Endodermal cell (in vitro differentiated cells): Measurements from ENCODE around the gene SH3BP1. TPM values are rescaled to one million over a fixed set of nuclear protein-coding genes. Genes with fewer than 3 reads are reported as not detected.
"Not testable (repeated sequence)": the region's sequence is repeated elsewhere in the genome, so short reads cannot be mapped to it uniquely, and the experiment has no call there.

Experiments
- DNase-seq: peaks from one replicate; pipeline ENCODE4 v3.0.0-alpha.2; 2017
- H3K27ac ChIP-seq: 2 replicates; pipeline ENCODE4 v1.5.1; 2013; ENCODE audit warnings: mild to moderate bottlenecking, low read depth, low read length, moderate library complexity
- H3K27me3 ChIP-seq: 2 replicates; pipeline ENCODE4 v1.6.1; 2013; ENCODE audit warnings: mild to moderate bottlenecking, low read length, moderate library complexity; ENCODE audit not compliant: insufficient read depth, control insufficient read depth, poor library complexity, severe bottlenecking
- H3K36me3 ChIP-seq: 2 replicates; pipeline ENCODE4 v1.7.0; 2013; ENCODE audit warnings: mild to moderate bottlenecking, low read length, moderate library complexity; ENCODE audit not compliant: control insufficient read depth, insufficient read depth
- H3K4me1 ChIP-seq: one replicate; pipeline ENCODE4 v1.7.0; 2013; ENCODE audit warnings: low read length; ENCODE audit not compliant: control insufficient read depth, insufficient read depth
- H3K4me3 ChIP-seq: 2 replicates; pipeline ENCODE4 v1.5.1; 2013; ENCODE audit warnings: mild to moderate bottlenecking, low read length, moderate library complexity
- H3K9ac ChIP-seq: 2 replicates; pipeline ENCODE4 v1.6.1; 2013; ENCODE audit warnings: mild to moderate bottlenecking, low read length, moderate library complexity; ENCODE audit not compliant: poor library complexity, severe bottlenecking; ENCODE audit errors: extremely low read depth
- H3K9me3 ChIP-seq: 2 replicates; pipeline ENCODE4 v1.6.1; 2013; ENCODE audit warnings: mild to moderate bottlenecking, low read length, moderate library complexity; ENCODE audit not compliant: control insufficient read depth
- H3K27ac Mint-ChIP-seq: 2 replicates; pipeline ENCODE4 v1.8.0; 2020; ENCODE audit warnings: mixed read lengths
- H3K27me3 Mint-ChIP-seq: 2 replicates; pipeline ENCODE4 v1.8.0; 2021; ENCODE audit warnings: mild to moderate bottlenecking, mixed read lengths; ENCODE audit not compliant: insufficient read depth
- H3K36me3 Mint-ChIP-seq: 2 replicates; pipeline ENCODE4 v1.8.0; 2020; ENCODE audit warnings: low read depth, mixed read lengths
- H3K4me1 Mint-ChIP-seq: 2 replicates; pipeline ENCODE4 v1.8.0; 2020; ENCODE audit warnings: mixed read lengths
- H3K4me3 Mint-ChIP-seq: 2 replicates; pipeline ENCODE4 v1.8.0; 2020; ENCODE audit warnings: mild to moderate bottlenecking, moderate library complexity, mixed read lengths
- H3K9me3 Mint-ChIP-seq: 2 replicates; pipeline ENCODE4 v1.8.0; 2020; ENCODE audit warnings: mild to moderate bottlenecking, mixed read lengths
- CTCF ChIP-seq: fragments of 200-600 bp; sonication (generic); conservative IDR thresholded peaks from 2 replicates; pipeline ENCODE4 v1.5.0; 2021; ENCODE audit warnings: antibody characterized with exemption, mild to moderate bottlenecking
- WGBS, 2 experiments: methylation state at CpG; one replicate each; pipeline versions ENCODE4 v1.1.5 to v1.1.7; 2013; ENCODE audit warnings: missing lambda C conversion rate in 2 of 2, mixed read lengths in 1 of 2; ENCODE audit not compliant: insufficient coverage in 1 of 2, insufficient read length in 1 of 2; 5-methylcytosine and 5-hydroxymethylcytosine counted together
- long read RNA-seq, 4 experiments: library from polyadenylated mRNA in 2 of 4; library from RNA in 1 of 4; library from capped mRNA in 1 of 4; stranded (forward) in 3 of 4; unstranded in 1 of 4; transcript quantifications; one replicate each; pipeline ENCODE4 v2.0.0, GENCODE V29; 2020 to 2021; ENCODE audit warnings: inconsistent platforms in 1 of 4
- polyA plus RNA-seq, 2 experiments: library from polyadenylated mRNA; stranded (reverse); fragments of 50-300 nt; gene quantifications; one replicate each; pipeline ENCODE4 v1.2.3, GENCODE V29; 2013
- total RNA-seq, 2 donors: library from RNA; stranded (reverse); fragmentation: NEBNext Ultra II Directional in 1 of 2; extraction: Animal tissue kit (Norgen Biotek cat#: 25700) in 1 of 2; gene quantifications; 2 replicates in 1 of 2; 3 replicates in 1 of 2; pipeline ENCODE4 v1.2.1, GENCODE V29; 2021

SH3BP1 gene, protein sequence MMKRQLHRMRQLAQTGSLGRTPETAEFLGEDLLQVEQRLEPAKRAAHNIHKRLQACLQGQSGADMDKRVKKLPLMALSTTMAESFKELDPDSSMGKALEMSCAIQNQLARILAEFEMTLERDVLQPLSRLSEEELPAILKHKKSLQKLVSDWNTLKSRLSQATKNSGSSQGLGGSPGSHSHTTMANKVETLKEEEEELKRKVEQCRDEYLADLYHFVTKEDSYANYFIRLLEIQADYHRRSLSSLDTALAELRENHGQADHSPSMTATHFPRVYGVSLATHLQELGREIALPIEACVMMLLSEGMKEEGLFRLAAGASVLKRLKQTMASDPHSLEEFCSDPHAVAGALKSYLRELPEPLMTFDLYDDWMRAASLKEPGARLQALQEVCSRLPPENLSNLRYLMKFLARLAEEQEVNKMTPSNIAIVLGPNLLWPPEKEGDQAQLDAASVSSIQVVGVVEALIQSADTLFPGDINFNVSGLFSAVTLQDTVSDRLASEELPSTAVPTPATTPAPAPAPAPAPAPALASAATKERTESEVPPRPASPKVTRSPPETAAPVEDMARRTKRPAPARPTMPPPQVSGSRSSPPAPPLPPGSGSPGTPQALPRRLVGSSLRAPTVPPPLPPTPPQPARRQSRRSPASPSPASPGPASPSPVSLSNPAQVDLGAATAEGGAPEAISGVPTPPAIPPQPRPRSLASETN
- 10 to 100 TPM; 37.7 to 38.6 TPM for total RNA-seq
- polyA plus RNA-seq (2013, experiment 1 of 2) = 15.7 TPM
- 14.3 TPM for polyA plus RNA-seq (2013, experiment 2 of 2)
- long read RNA-seq, experiment 1, transcript SH3BP1-201 (18 exons, 2,854 nt) = major isoform, 6 of 25 reads
- long read RNA-seq, experiment 1, partial matches to known transcripts = 11 of 25 reads
- long read RNA-seq, experiment 1, other reads (novel, unspliced or antisense) = 8 of 25 reads
- long read RNA-seq, experiment 2, transcript SH3BP1-201 (18 exons, 2,854 nt) = major isoform, 23 of 44 reads
- long read RNA-seq, experiment 2, partial matches to known transcripts = 3 of 44 reads
- long read RNA-seq, experiment 2, other reads (novel, unspliced or antisense) = 18 of 44 reads
- long read RNA-seq, experiment 3, partial matches to known transcripts = 5 of 18 reads
- long read RNA-seq, experiment 3, other reads (novel, unspliced or antisense) = 13 of 18 reads
- long read RNA-seq, experiment 4, partial matches to known transcripts = 0 of 4 reads
- long read RNA-seq, experiment 4, other reads (novel, unspliced or antisense) = 4 of 4 reads

GRCh38 chr22:37639070-37639760 is at the start of gene SH3BP1:
Gene SH3BP1 (plus strand): TSS chr22:37639669. CDS start chr22:37639788, 119 bp downstream.
- no peak for TF ChIP-seq CTCF
- Mint-ChIP-seq H3K36me3 (peaks cover 9% of the 10 kb centered on the region), H3K27ac (peak within 1 kb of the TSS; percentile 36), H3K4me1 (peaks cover 20% of the 10 kb centered on the region), H3K9me3 (no peaks in the 10 kb centered on the region), H3K27me3 (no peaks in the 10 kb centered on the region), H3K4me3 (peak within 1 kb of the TSS; percentile 69)
- Histone ChIP-seq H3K9ac (peak within 1 kb of the TSS; percentile 53), H3K4me3 (peak within 1 kb of the TSS; percentile 87), H3K27me3 (no peaks in the 10 kb centered on the region), H3K27ac (no peak within 1 kb of the TSS), H3K9me3 (no peaks in the 10 kb centered on the region), H3K4me1 (peaks cover 6% of the 10 kb centered on the region), H3K36me3 (no peaks in the 10 kb centered on the region)
- DNase-seq = peak; percentile 89
- WGBS, 2 experiments = 10% methylated on average over 14 to 57 of the region's 57 CpGs

GRCh38 chr22:37591081-37591480 is 48.4 kb upstream of the SH3BP1 start:
- H3K4me1 ChIP-seq, H3K9ac ChIP-seq, H3K36me3 ChIP-seq, H3K9me3 Mint-ChIP-seq, H3K27ac Mint-ChIP-seq, H3K4me3 Mint-ChIP-seq, H3K27me3 ChIP-seq, H3K27ac ChIP-seq, DNase-seq, H3K36me3 Mint-ChIP-seq, H3K9me3 ChIP-seq, H3K27me3 Mint-ChIP-seq, H3K4me3 ChIP-seq: not testable (repeated sequence)
- H3K4me1 Mint-ChIP-seq = peaks cover 24% of the 10 kb centered on the region
- 80 to 97% methylated on average over 3 to 6 of the region's 6 CpGs for WGBS, 2 experiments

DNA sequence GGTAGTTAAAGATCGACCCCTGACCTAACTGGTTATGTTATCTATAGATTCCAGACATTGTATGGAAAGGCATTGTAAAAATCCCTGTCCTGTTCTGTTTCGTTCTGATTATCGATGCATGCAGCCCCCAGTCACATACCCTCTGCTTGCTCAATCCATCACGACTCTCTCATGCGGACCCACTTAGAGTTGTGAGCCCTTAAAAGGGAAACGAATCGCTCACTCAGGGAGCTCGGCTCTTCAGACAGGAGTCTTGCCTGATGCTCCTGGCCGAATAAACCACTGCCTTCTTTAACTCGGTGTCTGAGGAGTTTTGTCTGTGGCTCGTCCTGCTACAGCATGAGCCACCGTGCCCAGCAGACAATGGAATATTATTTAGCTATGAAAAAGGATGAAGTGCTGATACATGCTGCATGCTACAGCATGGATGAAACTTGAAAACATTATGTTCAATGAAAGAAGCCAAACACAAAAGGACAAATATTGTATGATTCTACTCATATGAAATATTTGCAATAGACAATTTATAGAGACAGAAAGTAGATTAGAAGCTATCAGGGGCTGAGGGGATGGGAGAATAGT is 47.6 kb upstream of the SH3BP1 start:
- H3K9me3 ChIP-seq = no peaks in the 10 kb centered on the region
- Mint-ChIP-seq H3K27ac (no peak overlapping the region), H3K4me3 (no peak overlapping the region), H3K9me3 (no peaks in the 10 kb centered on the region), H3K4me1 (peaks cover 24% of the 10 kb centered on the region), H3K27me3 (no peaks in the 10 kb centered on the region), H3K36me3 (no peaks in the 10 kb centered on the region)
- WGBS, 2 experiments = 90 to 91% methylated on average over 11 to 12 of the region's 12 CpGs
- no peak for DNase-seq
- no peaks in the 10 kb centered on the region for H3K27me3 ChIP-seq
- no peaks in the 10 kb centered on the region for H3K4me1 ChIP-seq
- no peak for TF ChIP-seq CTCF
- no peak overlapping the region for H3K9ac ChIP-seq
- H3K27ac ChIP-seq = no peak overlapping the region
- H3K4me3 ChIP-seq = no peak overlapping the region
- no peaks in the 10 kb centered on the region for H3K36me3 ChIP-seq
